GM18873 (cell line): Measurements from ENCODE around the gene RIMBP2.
"Not testable (repeated sequence)": the region's sequence is repeated elsewhere in the genome, so short reads cannot be mapped to it uniquely, and the experiment has no call there.

ENCODE experiments used
- ATAC-seq: cut with Tn5 transposase; IDR thresholded peaks from one replicate; pipeline ENCODE4 v1.9.1; 2021; ENCODE audit warnings: mild to moderate bottlenecking, moderate library complexity, moderate number of reproducible peaks; ENCODE audit not compliant: unreplicated experiment, low FRiP score

Gene RIMBP2

GRCh38 chr12:130715998-130716968 is at the start of gene RIMBP2:
TSS of gene RIMBP2 (minus strand) at chr12:130716299. CDS start at chr12:130479013, 237,286 bp downstream.
- ATAC-seq: no peak

GRCh38 chr12:130765186-130765659 is 49.1 kb upstream of the RIMBP2 start:
- ATAC-seq: no peak

GRCh38 chr12:130764475-130765185 is 48.5 kb upstream of the RIMBP2 start:
- no peak for ATAC-seq

GRCh38 chr12:130764073-130764472 is 48.0 kb upstream of the RIMBP2 start:
- ATAC-seq: no peak

GRCh38 chr12:130762319-130762675 is 46.2 kb upstream of the RIMBP2 start:
- no peak for ATAC-seq

GRCh38 chr12:130761537-130762318 is 45.6 kb upstream of the RIMBP2 start:
- ATAC-seq: peak; percentile 37

- ATAC-seq: no peak
These were observed 38.3 kb upstream of the RIMBP2 start for GRCh38 chr12:130754234-130754901.

- no peak for ATAC-seq
These were observed 36.7 kb upstream of the RIMBP2 start for GRCh38 chr12:130752692-130753230.

- not testable (repeated sequence) for ATAC-seq
These were observed 35.9 kb upstream of the RIMBP2 start for GRCh38 chr12:130752037-130752436.

GRCh38 chr12:130748786-130749185 is 32.7 kb upstream of the RIMBP2 start:
- ATAC-seq: no peak

- ATAC-seq: peak; percentile 72
These were observed 32.0 kb upstream of the RIMBP2 start for GRCh38 chr12:130747867-130748740.

GRCh38 chr12:130746546-130746945 is 30.4 kb upstream of the RIMBP2 start:
- no peak for ATAC-seq

GRCh38 chr12:130745921-130746320 is 29.8 kb upstream of the RIMBP2 start:
- no peak for ATAC-seq

- no peak for ATAC-seq
These were observed 28.2 kb upstream of the RIMBP2 start for GRCh38 chr12:130744274-130744673.

- ATAC-seq: no peak
These were observed 27.5 kb upstream of the RIMBP2 start for GRCh38 chr12:130743606-130744005.

GRCh38 chr12:130743176-130743575 is 27.1 kb upstream of the RIMBP2 start:
- no peak for ATAC-seq

- ATAC-seq: no peak
These were observed 26.6 kb upstream of the RIMBP2 start for GRCh38 chr12:130742716-130743115.

GRCh38 chr12:130742112-130742511 is 26.0 kb upstream of the RIMBP2 start:
- ATAC-seq: no peak

GRCh38 chr12:130739571-130739970 is 23.5 kb upstream of the RIMBP2 start:
- ATAC-seq: no peak
